GM12878 (cell line): ENCODE data around the gene BOD1L1. TPM values are rescaled to one million over a fixed set of nuclear protein-coding genes. Genes with fewer than 3 reads are reported as not detected.

Experiments
- ATAC-seq: fragments of 200-7000 bp; cut with Tn5 transposase; 3 replicates; pipeline ENCODE4 v1.9.1; 2020; ENCODE audit warnings: mild to moderate bottlenecking, moderate library complexity
- BruUV-seq: library from RNA; stranded (reverse); fragments of 400-500 nt; replicated peaks from 2 replicates; lab custom pipeline; 2021; lab: Mats Ljungman, UMichigan
- CTCF ChIA-PET: fragments of 300-600 bp; sonication (Branson Sonifier 250); formaldehyde crosslinking; extraction: SDS; loops from one replicate; lab custom pipeline; 2021; ENCODE audit warnings: inconsistent platforms; lab: Yijun Ruan, JAX
- POLR2A ChIA-PET: fragments of 350-600 bp; formaldehyde crosslinking; extraction: SDS; loops from one replicate; lab custom pipeline; 2021; ENCODE audit warnings: inconsistent platforms; lab: Charles Lee
- RAD21 ChIA-PET: fragments of 300-600 bp; sonication (Branson Sonifier 250); formaldehyde crosslinking; loops from one replicate; lab custom pipeline; 2023; ENCODE audit warnings: antibody characterized with exemption; ENCODE audit not compliant: unreplicated experiment; lab: Charles Lee
- SMC1A ChIA-PET: fragments of 300-600 bp; sonication (Branson Sonifier 250); formaldehyde crosslinking; loops from one replicate; lab custom pipeline; 2023; ENCODE audit not compliant: unreplicated experiment, uncharacterized antibody; lab: Charles Lee
- DNase-seq: peaks from one replicate; pipeline ENCODE4 v3.0.0-alpha.2; 2011; ENCODE audit warnings: low read depth, low spot score
- FAIRE-seq: peaks from 3 replicates; lab custom pipeline; 2011; peaks lifted over from hg19 to GRCh38; lab: Jason Lieb, UNC
- H2AFZ ChIP-seq: 2 replicates; pipeline ENCODE4 v1.6.0; 2011; ENCODE audit warnings: low read depth, low read length, control low read depth; ENCODE audit not compliant: control insufficient read depth
- H3K27ac ChIP-seq: 2 replicates; pipeline ENCODE4 v1.5.1; 2011; ENCODE audit warnings: control low read depth; ENCODE audit not compliant: control insufficient read depth, insufficient read depth
- H3K27me3 ChIP-seq, 2 experiments: replicated peaks in 1 of 2; 2 replicates each; pipeline versions ENCODE4 v1.6.0 to v1.6.1; 2011; ENCODE audit warnings: low read length in 1 of 2; ENCODE audit not compliant: control insufficient read depth in 2 of 2, insufficient read depth in 2 of 2
- H3K36me3 ChIP-seq, 2 experiments: 2 replicates each; pipeline ENCODE4 v1.5.1; 2011; ENCODE audit warnings: low read length in 1 of 2; ENCODE audit not compliant: control insufficient read depth in 2 of 2, insufficient read depth in 2 of 2
- H3K4me1 ChIP-seq: 2 replicates; pipeline ENCODE4 v1.6.1; 2011; ENCODE audit warnings: mild to moderate bottlenecking, low read length, moderate library complexity, mixed read lengths; ENCODE audit not compliant: control insufficient read depth, insufficient read depth
- H3K4me2 ChIP-seq: 2 replicates; pipeline ENCODE4 v1.6.0; 2011; ENCODE audit warnings: control low read depth; ENCODE audit not compliant: control insufficient read depth, insufficient read depth
- H3K4me3 ChIP-seq: fragments of 200-600 bp; sonication (generic); 2 replicates; pipeline ENCODE4 v1.5.1; 2016
- H3K79me2 ChIP-seq: 2 replicates; pipeline ENCODE4 v1.6.0; 2011; ENCODE audit warnings: low read length; ENCODE audit not compliant: control insufficient read depth, insufficient read depth
- H3K9ac ChIP-seq: 2 replicates; pipeline ENCODE4 v1.8.0; 2011; ENCODE audit warnings: low read length, control low read depth, mixed read lengths; ENCODE audit not compliant: control insufficient read depth, insufficient read depth
- H3K9me3 ChIP-seq: replicated peaks from 3 replicates; pipeline ENCODE4 v1.5.1; 2011; ENCODE audit warnings: mild to moderate bottlenecking, low read length; ENCODE audit not compliant: control insufficient read depth, insufficient read depth
- H4K20me1 ChIP-seq: 2 replicates; pipeline ENCODE4 v1.6.0; 2011; ENCODE audit not compliant: control insufficient read depth, insufficient read depth
- EZH2 ChIP-seq: IDR thresholded peaks from 2 replicates; pipeline ENCODE4 v1.6.1; 2012; ENCODE audit warnings: low read depth, mild to moderate bottlenecking, control low read depth, inconsistent platforms, low read length, borderline replicate concordance; ENCODE audit not compliant: control insufficient read depth
- WGBS: methylation state at CpG from one replicate; pipeline ENCODE4 v1.1.6; 2016; ENCODE audit warnings: low lambda C conversion rate; ENCODE audit not compliant: insufficient replicate concordance, insufficient coverage; ENCODE audit errors: missing lambda C conversion rate; 5-methylcytosine and 5-hydroxymethylcytosine counted together
- in situ Hi-C: fragments of 300-500 bp; cut with MboI; formaldehyde crosslinking; loops from 9 replicates; pipeline ENCODE4 v1.14.3; 2018; ENCODE audit warnings: mixed read lengths
- intact Hi-C: fragments of 100-400 bp; cut with micrococcal nuclease; formaldehyde crosslinking; loops from one replicate; pipeline ENCODE4 v1.14.2; 2022; ENCODE audit not compliant: unreplicated experiment
- polyA plus RNA-seq, 11 experiments: library from polyadenylated mRNA; depleted of rRNA in 4 of 11; unstranded in 6 of 11; stranded (reverse) in 5 of 11; fragments of >200 nt; fragmentation: Nextera tagmentation in 4 of 11; fragmentation: Illumina TruSeq in 1 of 11; extraction: Ambion mirVana in 4 of 11; extraction: Trizol in 1 of 11; gene quantifications; 1 replicate in 1 of 11; 2 replicates in 10 of 11; pipeline versions ENCODE4 v1.2.1 to v1.2.3, GENCODE V29; 2011 to 2016; ENCODE audit warnings: inconsistent platforms in 2 of 11, missing spikeins in 2 of 11, low read depth in 1 of 11
- total RNA-seq, 4 experiments: library from RNA; depleted of rRNA in 3 of 4; stranded (reverse); fragments of >200 nt in 3 of 4; fragmentation: Illumina TruSeq in 1 of 4; extraction: Trizol in 1 of 4; gene quantifications; 2 replicates each; pipeline versions ENCODE4 v1.2.1 to v1.2.3, GENCODE V29; 2013 to 2021
- TF ChIP-seq, protein P1 (sequence below): fragments of 450-650 bp; IDR thresholded peaks from 2 replicates; pipeline ENCODE4 v1.6.1; 2017; ENCODE audit warnings: borderline replicate concordance

The BOD1L1 gene
- total and polyA plus RNA-seq, 10 of the 15 experiments (the other 5 are each of a cell fraction or from before 2014, with no cell fraction given): 6.8 to 41.6 (median 24.3) TPM

DNA sequence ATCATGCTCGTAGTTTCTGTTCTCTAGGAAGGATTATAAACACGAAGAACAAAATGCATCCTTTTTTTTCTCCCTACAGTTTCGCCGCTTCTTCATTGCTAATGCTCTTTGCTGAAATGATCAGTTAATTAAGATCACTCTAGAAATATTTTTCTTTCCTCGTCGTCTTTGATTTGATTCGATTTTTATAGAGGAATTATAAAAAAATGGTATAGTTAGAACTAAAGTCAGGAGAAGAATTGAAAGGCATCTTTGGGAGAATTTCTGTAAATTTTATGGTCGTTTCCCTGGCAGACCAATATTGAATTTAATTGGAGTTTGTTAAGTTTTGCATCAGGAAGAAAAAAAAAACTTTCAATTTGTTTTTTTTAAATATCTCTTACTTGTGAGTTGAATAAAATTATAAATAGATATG is 82.1 kb downstream of the BOD1L1 start:
- no TSS peak for BruUV-seq
- ChIA-PET POLR2A (no interaction called here), RAD21 (no interaction called here), CTCF (interaction anchor here (1.1 to 1.3 kb wide), 2 partner anchors 700 to 815 kb away, joined by 3 read pairs; no protein-coding TSS in a partner anchor)
- no peaks in the 10 kb centered on the region for H3K79me2 ChIP-seq
- 27% methylated on average over 8 of the region's 8 CpGs for WGBS
- FAIRE-seq (no peak), DNase-seq (no peak), ATAC-seq (no peak)
- H2AFZ ChIP-seq: no peak overlapping the region
- H3K4me1 ChIP-seq: peaks cover 3% of the 10 kb centered on the region; the same call in 1 of the 2 replicates
- peak overlapping the region; percentile 71 for H3K4me2 ChIP-seq
- H3K9ac ChIP-seq: no peak overlapping the region
- intact Hi-C loops: loop anchor here (10.0 kb wide), 1 partner anchor 471 kb away; no protein-coding TSS in a partner anchor
- H3K4me3 ChIP-seq: peak overlapping the region; percentile 17; the same call in 1 of the 2 replicates
- peaks cover 22 to 32% of the 10 kb centered on the region in 2 experiments for H3K27me3 ChIP-seq
- no peaks in the 10 kb centered on the region for H3K36me3 ChIP-seq
- TF ChIP-seq EZH2: 0 out of 2 replicates have a peak, but pooled peaks have one; percentile 14
- TF ChIP-seq, protein P1, sequence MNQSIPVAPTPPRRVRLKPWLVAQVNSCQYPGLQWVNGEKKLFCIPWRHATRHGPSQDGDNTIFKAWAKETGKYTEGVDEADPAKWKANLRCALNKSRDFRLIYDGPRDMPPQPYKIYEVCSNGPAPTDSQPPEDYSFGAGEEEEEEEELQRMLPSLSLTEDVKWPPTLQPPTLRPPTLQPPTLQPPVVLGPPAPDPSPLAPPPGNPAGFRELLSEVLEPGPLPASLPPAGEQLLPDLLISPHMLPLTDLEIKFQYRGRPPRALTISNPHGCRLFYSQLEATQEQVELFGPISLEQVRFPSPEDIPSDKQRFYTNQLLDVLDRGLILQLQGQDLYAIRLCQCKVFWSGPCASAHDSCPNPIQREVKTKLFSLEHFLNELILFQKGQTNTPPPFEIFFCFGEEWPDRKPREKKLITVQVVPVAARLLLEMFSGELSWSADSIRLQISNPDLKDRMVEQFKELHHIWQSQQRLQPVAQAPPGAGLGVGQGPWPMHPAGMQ: no peak
- TF ChIP-seq, all 136 proteins: peak for 1
- SMC1A ChIA-PET: no interaction called here
- in situ Hi-C loops: loop anchor here (5.0 to 25.0 kb wide), 3 partner anchors 693 to 1783 kb away; no protein-coding TSS in a partner anchor
- Histone ChIP-seq H4K20me1 (no peaks in the 10 kb centered on the region), H3K9me3 (no peaks in the 10 kb centered on the region; the same call in 2 of the 3 replicates), H3K27ac (no peak overlapping the region)
